ENCODE results near the gene ZBED1. TPM values are rescaled to one million over a fixed set of nuclear protein-coding genes. Genes with fewer than 3 reads are reported as not detected.

ZBED1 gene
- total RNA-seq, 1 experiment from 2014 or later = 45.1 TPM

DNA sequence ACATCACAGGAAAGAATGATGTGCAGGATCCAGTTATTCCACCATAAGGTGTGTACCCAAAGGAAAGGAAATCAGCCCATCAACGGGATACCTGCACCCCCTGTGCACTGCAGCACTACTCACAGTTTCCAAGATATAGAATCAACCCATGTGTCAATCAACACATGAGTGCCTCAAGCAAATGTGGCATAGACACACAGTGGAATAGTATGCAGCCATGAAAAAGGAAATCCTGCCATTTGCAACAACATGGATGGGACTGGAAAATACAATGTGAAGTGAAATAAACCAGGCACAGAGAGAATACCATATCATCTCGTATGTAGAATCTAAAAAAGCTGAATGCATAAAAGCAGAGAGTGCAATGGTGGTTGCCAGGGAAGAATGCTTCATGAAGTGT lies 53.3 kb downstream of the ZBED1 start:
- ATAC-seq = no peak
- Mint-ChIP-seq H3K4me1 (peaks cover 24% of the 10 kb centered on the region), H3K36me3 (peaks cover 27% of the 10 kb centered on the region), H3K27me3 (ENCODE audit: low read depth) (no peaks in the 10 kb centered on the region), H3K9me3 (peaks cover 23% of the 10 kb centered on the region), H3K27ac (no peak overlapping the region), H3K4me3 (no peak overlapping the region)
- no peak for DNase-seq (ENCODE audit: low spot score)
- ChIA-PET POLR2A (no interaction called here), CTCF (no interaction called here)
- TF ChIP-seq, protein P1, sequence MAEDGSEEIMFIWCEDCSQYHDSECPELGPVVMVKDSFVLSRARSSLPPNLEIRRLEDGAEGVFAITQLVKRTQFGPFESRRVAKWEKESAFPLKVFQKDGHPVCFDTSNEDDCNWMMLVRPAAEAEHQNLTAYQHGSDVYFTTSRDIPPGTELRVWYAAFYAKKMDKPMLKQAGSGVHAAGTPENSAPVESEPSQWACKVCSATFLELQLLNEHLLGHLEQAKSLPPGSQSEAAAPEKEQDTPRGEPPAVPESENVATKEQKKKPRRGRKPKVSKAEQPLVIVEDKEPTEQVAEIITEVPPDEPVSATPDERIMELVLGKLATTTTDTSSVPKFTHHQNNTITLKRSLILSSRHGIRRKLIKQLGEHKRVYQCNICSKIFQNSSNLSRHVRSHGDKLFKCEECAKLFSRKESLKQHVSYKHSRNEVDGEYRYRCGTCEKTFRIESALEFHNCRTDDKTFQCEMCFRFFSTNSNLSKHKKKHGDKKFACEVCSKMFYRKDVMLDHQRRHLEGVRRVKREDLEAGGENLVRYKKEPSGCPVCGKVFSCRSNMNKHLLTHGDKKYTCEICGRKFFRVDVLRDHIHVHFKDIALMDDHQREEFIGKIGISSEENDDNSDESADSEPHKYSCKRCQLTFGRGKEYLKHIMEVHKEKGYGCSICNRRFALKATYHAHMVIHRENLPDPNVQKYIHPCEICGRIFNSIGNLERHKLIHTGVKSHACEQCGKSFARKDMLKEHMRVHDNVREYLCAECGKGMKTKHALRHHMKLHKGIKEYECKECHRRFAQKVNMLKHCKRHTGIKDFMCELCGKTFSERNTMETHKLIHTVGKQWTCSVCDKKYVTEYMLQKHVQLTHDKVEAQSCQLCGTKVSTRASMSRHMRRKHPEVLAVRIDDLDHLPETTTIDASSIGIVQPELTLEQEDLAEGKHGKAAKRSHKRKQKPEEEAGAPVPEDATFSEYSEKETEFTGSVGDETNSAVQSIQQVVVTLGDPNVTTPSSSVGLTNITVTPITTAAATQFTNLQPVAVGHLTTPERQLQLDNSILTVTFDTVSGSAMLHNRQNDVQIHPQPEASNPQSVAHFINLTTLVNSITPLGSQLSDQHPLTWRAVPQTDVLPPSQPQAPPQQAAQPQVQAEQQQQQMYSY (CRISPR knock-in tag; IDR thresholded peaks at IDR 0.05) = no peak
- TF ChIP-seq, protein P2, sequence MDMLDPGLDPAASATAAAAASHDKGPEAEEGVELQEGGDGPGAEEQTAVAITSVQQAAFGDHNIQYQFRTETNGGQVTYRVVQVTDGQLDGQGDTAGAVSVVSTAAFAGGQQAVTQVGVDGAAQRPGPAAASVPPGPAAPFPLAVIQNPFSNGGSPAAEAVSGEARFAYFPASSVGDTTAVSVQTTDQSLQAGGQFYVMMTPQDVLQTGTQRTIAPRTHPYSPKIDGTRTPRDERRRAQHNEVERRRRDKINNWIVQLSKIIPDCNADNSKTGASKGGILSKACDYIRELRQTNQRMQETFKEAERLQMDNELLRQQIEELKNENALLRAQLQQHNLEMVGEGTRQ (CRISPR knock-in tag; IDR thresholded peaks at IDR 0.05) = no peak
- TF ChIP-seq ZNF232 (CRISPR knock-in tag; IDR thresholded peaks at IDR 0.05) = no peak
- no peak for TF ChIP-seq ZSCAN18 (CRISPR knock-in tag; IDR thresholded peaks at IDR 0.05)
- TF ChIP-seq OVOL2 (CRISPR knock-in tag; IDR thresholded peaks at IDR 0.05; ENCODE audit: borderline replicate concordance) = no peak
- no peak for TF ChIP-seq ZNF138 (CRISPR knock-in tag; conservative IDR thresholded peaks at IDR 0.05)
- TF ChIP-seq TEAD4 (CRISPR knock-in tag; IDR thresholded peaks at IDR 0.05) = no peak
- TF ChIP-seq ZNF219 (CRISPR knock-in tag; IDR thresholded peaks at IDR 0.05; ENCODE audit: borderline replicate concordance) = no peak
- TF ChIP-seq, protein P3, sequence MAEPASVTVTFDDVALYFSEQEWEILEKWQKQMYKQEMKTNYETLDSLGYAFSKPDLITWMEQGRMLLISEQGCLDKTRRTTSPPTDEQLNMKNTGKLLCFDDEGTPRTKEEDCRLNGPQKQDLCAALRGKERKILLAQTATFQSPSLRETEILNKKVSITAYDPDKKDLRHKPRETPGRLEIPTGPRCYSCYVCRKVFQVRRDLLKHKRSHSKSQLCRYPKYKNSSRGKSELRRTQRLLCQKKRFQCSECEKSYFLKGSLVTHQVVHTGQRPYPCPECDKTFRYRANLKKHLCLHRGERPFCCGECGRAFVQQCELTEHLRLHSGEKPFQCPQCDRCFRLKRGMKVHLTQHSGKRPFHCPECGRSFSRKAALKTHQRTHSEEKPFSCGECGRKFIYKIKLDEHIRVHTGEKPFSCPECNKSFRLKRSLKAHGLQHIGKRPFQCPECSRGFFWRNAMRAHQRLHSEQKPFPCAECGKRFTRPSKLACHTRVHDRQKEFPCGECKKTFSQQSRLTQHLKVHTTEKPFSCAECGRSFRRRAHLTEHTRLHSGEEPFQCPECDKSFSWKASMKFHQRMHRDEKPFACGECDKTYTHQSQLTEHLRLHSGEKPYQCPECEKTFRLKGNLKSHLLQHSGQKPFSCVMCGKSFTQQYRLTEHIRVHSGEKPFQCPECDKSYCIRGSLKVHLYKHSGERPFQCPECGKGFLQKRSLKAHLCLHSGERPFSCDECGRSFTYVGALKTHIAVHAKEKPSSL (CRISPR knock-in tag; conservative IDR thresholded peaks at IDR 0.05) = no peak
- no peak for TF ChIP-seq ZNF416 (CRISPR knock-in tag; IDR thresholded peaks at IDR 0.05)
- TF ChIP-seq GTF2I (CRISPR knock-in tag; conservative IDR thresholded peaks at IDR 0.05) = no peak
- no peak for TF ChIP-seq NFE2L1 (CRISPR knock-in tag; IDR thresholded peaks at IDR 0.05)
- no peak for TF ChIP-seq KAT7 (CRISPR knock-in tag; IDR thresholded peaks at IDR 0.05; ENCODE audit: borderline replicate concordance)
- TF ChIP-seq, protein P4, sequence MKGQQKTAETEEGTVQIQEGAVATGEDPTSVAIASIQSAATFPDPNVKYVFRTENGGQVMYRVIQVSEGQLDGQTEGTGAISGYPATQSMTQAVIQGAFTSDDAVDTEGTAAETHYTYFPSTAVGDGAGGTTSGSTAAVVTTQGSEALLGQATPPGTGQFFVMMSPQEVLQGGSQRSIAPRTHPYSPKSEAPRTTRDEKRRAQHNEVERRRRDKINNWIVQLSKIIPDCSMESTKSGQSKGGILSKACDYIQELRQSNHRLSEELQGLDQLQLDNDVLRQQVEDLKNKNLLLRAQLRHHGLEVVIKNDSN (CRISPR knock-in tag; IDR thresholded peaks at IDR 0.05) = no peak

DNA sequence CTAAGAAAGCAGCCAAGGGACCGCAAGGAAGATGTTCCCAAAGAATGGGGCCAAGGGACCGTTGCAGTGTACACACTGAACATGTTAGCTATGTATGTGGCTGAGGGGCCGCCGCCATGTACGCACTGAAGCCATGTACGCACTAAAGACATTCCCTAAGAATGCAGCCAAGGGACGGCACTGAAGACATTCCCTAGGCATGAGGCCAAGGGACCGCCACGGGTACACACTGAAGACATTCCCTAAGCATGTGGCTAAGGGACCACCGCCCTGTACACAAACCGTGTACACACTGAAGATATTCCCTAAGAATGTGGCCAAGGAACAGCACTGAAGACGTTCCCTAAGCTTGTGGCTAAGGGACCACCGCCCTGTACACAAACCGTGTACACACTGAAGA lies 54.0 kb downstream of the ZBED1 start:
- DNase-seq (ENCODE audit: low spot score) (no peak), ATAC-seq (no peak)
- POLR2A ChIA-PET = no interaction called here
- H3K4me1 Mint-ChIP-seq = peaks cover 22% of the 10 kb centered on the region
- CTCF ChIA-PET = no interaction called here
- no peak overlapping the region for H3K27ac Mint-ChIP-seq
- no peaks in the 10 kb centered on the region for H3K27me3 Mint-ChIP-seq (ENCODE audit: low read depth)
- peaks cover 19% of the 10 kb centered on the region for H3K9me3 Mint-ChIP-seq
- peaks cover 23% of the 10 kb centered on the region for H3K36me3 Mint-ChIP-seq
- H3K4me3 Mint-ChIP-seq = no peak overlapping the region
- TF ChIP-seq KAT7 (CRISPR knock-in tag; IDR thresholded peaks at IDR 0.05; ENCODE audit: borderline replicate concordance) (no peak), AR (CRISPR knock-in tag; IDR thresholded peaks at IDR 0.05) (no peak), GTF2I (CRISPR knock-in tag; conservative IDR thresholded peaks at IDR 0.05) (no peak), ZNF396 (CRISPR knock-in tag; IDR thresholded peaks at IDR 0.05; ENCODE audit: borderline replicate concordance) (no peak), ZSCAN18 (CRISPR knock-in tag; IDR thresholded peaks at IDR 0.05) (no peak), ZNF532 (CRISPR knock-in tag; IDR thresholded peaks at IDR 0.05; ENCODE audit: borderline replicate concordance) (no peak)
